ENCODE measurements around the gene CX3CR1.

Gene CX3CR1

GRCh38 chr3:39287216-39288164 lies 7.7 kb upstream of the CX3CR1 start:
- H3K27ac ChIP-seq: no peak overlapping the region
- H3K4me1 ChIP-seq: peaks cover 2% of the 10 kb centered on the region
- H3K4me2 ChIP-seq (ENCODE audit: low read length): no peak overlapping the region
- H2AFZ ChIP-seq: no peak overlapping the region
- no peaks in the 10 kb centered on the region for H3K27me3 ChIP-seq (ENCODE audit: control insufficient read depth, insufficient read depth, low read length)
- H3K9ac ChIP-seq: no peak overlapping the region
- H3K4me3 ChIP-seq (ENCODE audit: low read depth, low read length): no peak overlapping the region
- H3K9me3 ChIP-seq (ENCODE audit: control insufficient read depth, low read length): no peaks in the 10 kb centered on the region
- TF ChIP-seq CTCF (IDR thresholded peaks at IDR 0.05): no peak
- H3K36me3 ChIP-seq (ENCODE audit: control insufficient read depth, insufficient read depth, low read length): no peaks in the 10 kb centered on the region
- no peaks in the 10 kb centered on the region for H3K79me2 ChIP-seq

GRCh38 chr3:39286771-39287170 lies 6.9 kb upstream of the CX3CR1 start:
- H3K27ac ChIP-seq: no peak overlapping the region
- H3K27me3 ChIP-seq (ENCODE audit: control insufficient read depth, insufficient read depth, low read length): no peaks in the 10 kb centered on the region
- H3K79me2 ChIP-seq: no peaks in the 10 kb centered on the region
- H3K4me2 ChIP-seq (ENCODE audit: low read length): no peak overlapping the region
- no peak overlapping the region for H3K4me3 ChIP-seq (ENCODE audit: low read depth, low read length)
- no peak overlapping the region for H2AFZ ChIP-seq
- no peak overlapping the region for H3K9ac ChIP-seq
- no peak for TF ChIP-seq CTCF (IDR thresholded peaks at IDR 0.05)
- peaks cover 2% of the 10 kb centered on the region for H3K4me1 ChIP-seq
- H3K9me3 ChIP-seq (ENCODE audit: control insufficient read depth, low read length): no peaks in the 10 kb centered on the region
- no peaks in the 10 kb centered on the region for H3K36me3 ChIP-seq (ENCODE audit: control insufficient read depth, insufficient read depth, low read length)

GRCh38 chr3:39285332-39285731 lies 5.5 kb upstream of the CX3CR1 start:
- Histone ChIP-seq H3K4me2 (ENCODE audit: low read length) (no peak overlapping the region), H3K27ac (no peak overlapping the region), H3K79me2 (no peaks in the 10 kb centered on the region), H3K27me3 (ENCODE audit: control insufficient read depth, insufficient read depth, low read length) (no peaks in the 10 kb centered on the region), H3K4me1 (peaks cover 2% of the 10 kb centered on the region), H2AFZ (no peak overlapping the region), H3K9me3 (ENCODE audit: control insufficient read depth, low read length) (no peaks in the 10 kb centered on the region), H3K36me3 (ENCODE audit: control insufficient read depth, insufficient read depth, low read length) (no peaks in the 10 kb centered on the region), H3K4me3 (ENCODE audit: low read depth, low read length) (no peak overlapping the region), H3K9ac (no peak overlapping the region)
- TF ChIP-seq CTCF (IDR thresholded peaks at IDR 0.05): no peak

- Histone ChIP-seq H2AFZ (no peak overlapping the region), H3K36me3 (ENCODE audit: control insufficient read depth, insufficient read depth, low read length) (no peaks in the 10 kb centered on the region), H3K9me3 (ENCODE audit: control insufficient read depth, low read length) (no peaks in the 10 kb centered on the region), H3K4me1 (peaks cover 2% of the 10 kb centered on the region), H3K9ac (no peak overlapping the region), H3K4me2 (ENCODE audit: low read length) (no peak overlapping the region), H3K27ac (no peak overlapping the region), H3K79me2 (no peaks in the 10 kb centered on the region), H3K27me3 (ENCODE audit: control insufficient read depth, insufficient read depth, low read length) (no peaks in the 10 kb centered on the region), H3K4me3 (ENCODE audit: low read depth, low read length) (no peak overlapping the region)
- no peak for TF ChIP-seq CTCF (IDR thresholded peaks at IDR 0.05)
Measured at GRCh38 chr3:39284457-39284881, 4.6 kb upstream of the CX3CR1 start.

GRCh38 chr3:39282057-39282456 lies 2.2 kb upstream of the CX3CR1 start:
- Histone ChIP-seq H3K79me2 (no peaks in the 10 kb centered on the region), H3K27me3 (ENCODE audit: control insufficient read depth, insufficient read depth, low read length) (no peaks in the 10 kb centered on the region), H3K36me3 (ENCODE audit: control insufficient read depth, insufficient read depth, low read length) (no peaks in the 10 kb centered on the region), H2AFZ (no peak overlapping the region), H3K4me3 (ENCODE audit: low read depth, low read length) (no peak overlapping the region), H3K4me2 (ENCODE audit: low read length) (no peak overlapping the region), H3K4me1 (no peaks in the 10 kb centered on the region), H3K9ac (no peak overlapping the region), H3K27ac (no peak overlapping the region), H3K9me3 (ENCODE audit: control insufficient read depth, low read length) (no peaks in the 10 kb centered on the region)
- TF ChIP-seq CTCF (IDR thresholded peaks at IDR 0.05): no peak
